OCI-LY3 (cell line): Measurements from ENCODE around the gene ZNF467.

Experiments used
- H2AFZ ChIP-seq: fragments of 200-600, 300-600 bp; shearing (Covaris generic); 2 replicates; pipeline ENCODE4 v1.6.0; 2014; ENCODE audit warnings: antibody characterized with exemption, low read depth, low read length
- H3K27ac ChIP-seq: fragments of 200-600, 300-600 bp; sonication (generic); 2 replicates; pipeline ENCODE4 v1.5.1; 2014; ENCODE audit warnings: mild to moderate bottlenecking, low read length, moderate library complexity, mixed read lengths
- H3K27me3 ChIP-seq: fragments of 200-600, 300-600 bp; sonication (generic); 2 replicates; pipeline ENCODE4 v1.6.1; 2014; ENCODE audit warnings: low read depth, low read length, mixed read lengths
- H3K36me3 ChIP-seq: fragments of 200-600, 300-600 bp; sonication (generic); replicated peaks from 2 replicates; pipeline ENCODE3; 2014; ENCODE audit warnings: low read depth, low read length, mixed read lengths
- H3K4me1 ChIP-seq: fragments of 300-600, 200-600 bp; sonication (generic); 2 replicates; pipeline ENCODE4 v1.6.1; 2014; ENCODE audit warnings: low read length, mixed read lengths
- H3K4me2 ChIP-seq: fragments of 200-600, 300-600 bp; sonication (generic); 2 replicates; pipeline ENCODE4 v1.6.1; 2014; ENCODE audit warnings: low read length, mixed read lengths
- H3K4me3 ChIP-seq: fragments of 300-600, 200-600 bp; sonication (generic); 2 replicates; pipeline ENCODE4 v1.5.1; 2014; ENCODE audit warnings: antibody characterized with exemption, mild to moderate bottlenecking, low read length, moderate library complexity
- H3K79me2 ChIP-seq: fragments of 300-600, 200-600 bp; shearing (Covaris generic); 2 replicates; pipeline ENCODE4 v1.6.1; 2014; ENCODE audit warnings: mild to moderate bottlenecking, low read length, mixed read lengths
- H3K9ac ChIP-seq: fragments of 300-600, 200-600 bp; shearing (Covaris generic); 2 replicates; pipeline ENCODE4 v1.6.0; 2014; ENCODE audit warnings: mild to moderate bottlenecking, low read length, moderate library complexity
- H3K9me3 ChIP-seq: fragments of 200-600, 300-600 bp; shearing (Covaris generic); 2 replicates; pipeline ENCODE4 v1.6.1; 2014; ENCODE audit warnings: low read length, mixed read lengths; ENCODE audit not compliant: insufficient read depth
- H4K20me1 ChIP-seq: fragments of 200-600, 300-600 bp; sonication (generic); 2 replicates; pipeline ENCODE4 v1.6.1; 2016; ENCODE audit warnings: low read length, mixed read lengths; ENCODE audit not compliant: insufficient read depth
- CTCF ChIP-seq: fragments of 200-600, 300-600 bp; sonication (generic); IDR thresholded peaks from 2 replicates; pipeline ENCODE4 v1.5.1; 2014; ENCODE audit warnings: antibody characterized with exemption, low read length, low read depth
- EZH2phosphoT487 ChIP-seq: fragments of 200-600 bp; shearing (Covaris generic); IDR thresholded peaks from 2 replicates; pipeline ENCODE4 v1.6.1; 2018; ENCODE audit warnings: antibody characterized with exemption, mixed run types, low read depth

ZNF467 gene

GRCh38 chr7:149815661-149816266, 42.4 kb upstream of the ZNF467 start:
- no peak overlapping the region for H2AFZ ChIP-seq
- H3K79me2 ChIP-seq = no peaks in the 10 kb centered on the region
- no peaks in the 10 kb centered on the region for H3K9me3 ChIP-seq
- no peaks in the 10 kb centered on the region for H3K27me3 ChIP-seq
- no peak for TF ChIP-seq CTCF
- no peak for TF ChIP-seq EZH2phosphoT487
- no peaks in the 10 kb centered on the region for H4K20me1 ChIP-seq
- no peaks in the 10 kb centered on the region for H3K36me3 ChIP-seq
- H3K9ac ChIP-seq = no peak overlapping the region
- no peak overlapping the region for H3K4me2 ChIP-seq
- no peaks in the 10 kb centered on the region for H3K4me1 ChIP-seq
- no peak overlapping the region for H3K27ac ChIP-seq
- no peak overlapping the region for H3K4me3 ChIP-seq

- H3K4me2 ChIP-seq = no peak overlapping the region
- no peaks in the 10 kb centered on the region for H3K4me1 ChIP-seq
- peaks cover 6% of the 10 kb centered on the region for H3K27me3 ChIP-seq
- H3K27ac ChIP-seq = no peak overlapping the region
- no peak for TF ChIP-seq EZH2phosphoT487
- TF ChIP-seq CTCF = no peak
- H3K9ac ChIP-seq = no peak overlapping the region
- no peaks in the 10 kb centered on the region for H3K79me2 ChIP-seq
- H3K36me3 ChIP-seq = no peaks in the 10 kb centered on the region
- no peaks in the 10 kb centered on the region for H3K9me3 ChIP-seq
- no peak overlapping the region for H2AFZ ChIP-seq
- no peaks in the 10 kb centered on the region for H4K20me1 ChIP-seq
- no peak overlapping the region for H3K4me3 ChIP-seq
Observed at GRCh38 chr7:149815121-149815520, 41.7 kb upstream of the ZNF467 start.

DNA sequence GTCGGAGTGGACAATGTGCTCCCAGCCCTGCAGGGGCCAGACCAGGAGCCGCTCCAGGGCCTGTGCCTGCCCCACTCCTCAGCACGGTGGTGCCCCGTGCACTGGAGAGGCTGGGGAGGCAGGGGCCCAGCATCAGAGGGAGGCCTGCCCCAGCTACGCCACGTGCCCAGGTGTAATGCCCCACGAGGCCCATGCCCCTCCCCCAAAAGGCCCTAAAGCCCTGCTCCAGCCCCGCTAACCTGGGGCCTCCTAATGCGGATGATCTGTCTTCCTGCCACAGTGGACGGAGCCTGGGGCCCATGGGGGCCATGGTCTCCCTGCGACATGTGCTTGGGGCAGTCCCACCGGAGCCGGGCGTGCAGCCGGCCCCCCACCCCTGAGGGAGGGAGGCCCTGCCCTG, 41.1 kb upstream of the ZNF467 start:
- Histone ChIP-seq H3K79me2 (no peaks in the 10 kb centered on the region), H4K20me1 (no peaks in the 10 kb centered on the region), H3K27me3 (peaks cover 12% of the 10 kb centered on the region), H3K27ac (no peak overlapping the region), H3K9ac (no peak overlapping the region), H2AFZ (no peak overlapping the region), H3K4me3 (no peak overlapping the region), H3K36me3 (no peaks in the 10 kb centered on the region), H3K4me1 (no peaks in the 10 kb centered on the region), H3K9me3 (no peaks in the 10 kb centered on the region), H3K4me2 (no peak overlapping the region)
- TF ChIP-seq CTCF (no peak), EZH2phosphoT487 (no peak)

GRCh38 chr7:149813254-149814035, 40.1 kb upstream of the ZNF467 start:
- Histone ChIP-seq H3K4me3 (no peak overlapping the region), H4K20me1 (no peaks in the 10 kb centered on the region), H3K9me3 (no peaks in the 10 kb centered on the region), H2AFZ (no peak overlapping the region), H3K27ac (no peak overlapping the region), H3K9ac (no peak overlapping the region), H3K4me2 (no peak overlapping the region), H3K27me3 (peaks cover 17% of the 10 kb centered on the region), H3K36me3 (no peaks in the 10 kb centered on the region), H3K4me1 (no peaks in the 10 kb centered on the region), H3K79me2 (no peaks in the 10 kb centered on the region)
- TF ChIP-seq CTCF = no peak
- no peak for TF ChIP-seq EZH2phosphoT487
